HG02610 (cell line): ENCODE data around the gene ATG7.
A peak's percentile ranks its signal among the peaks of the same experiment; 100 is the strongest.

ENCODE experiments used
- ATAC-seq: cut with Tn5 transposase; IDR thresholded peaks from one replicate; pipeline ENCODE4 v1.9.1; 2021; ENCODE audit warnings: mild to moderate bottlenecking, moderate library complexity; ENCODE audit not compliant: unreplicated experiment

Gene ATG7, protein sequence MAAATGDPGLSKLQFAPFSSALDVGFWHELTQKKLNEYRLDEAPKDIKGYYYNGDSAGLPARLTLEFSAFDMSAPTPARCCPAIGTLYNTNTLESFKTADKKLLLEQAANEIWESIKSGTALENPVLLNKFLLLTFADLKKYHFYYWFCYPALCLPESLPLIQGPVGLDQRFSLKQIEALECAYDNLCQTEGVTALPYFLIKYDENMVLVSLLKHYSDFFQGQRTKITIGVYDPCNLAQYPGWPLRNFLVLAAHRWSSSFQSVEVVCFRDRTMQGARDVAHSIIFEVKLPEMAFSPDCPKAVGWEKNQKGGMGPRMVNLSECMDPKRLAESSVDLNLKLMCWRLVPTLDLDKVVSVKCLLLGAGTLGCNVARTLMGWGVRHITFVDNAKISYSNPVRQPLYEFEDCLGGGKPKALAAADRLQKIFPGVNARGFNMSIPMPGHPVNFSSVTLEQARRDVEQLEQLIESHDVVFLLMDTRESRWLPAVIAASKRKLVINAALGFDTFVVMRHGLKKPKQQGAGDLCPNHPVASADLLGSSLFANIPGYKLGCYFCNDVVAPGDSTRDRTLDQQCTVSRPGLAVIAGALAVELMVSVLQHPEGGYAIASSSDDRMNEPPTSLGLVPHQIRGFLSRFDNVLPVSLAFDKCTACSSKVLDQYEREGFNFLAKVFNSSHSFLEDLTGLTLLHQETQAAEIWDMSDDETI

DNA sequence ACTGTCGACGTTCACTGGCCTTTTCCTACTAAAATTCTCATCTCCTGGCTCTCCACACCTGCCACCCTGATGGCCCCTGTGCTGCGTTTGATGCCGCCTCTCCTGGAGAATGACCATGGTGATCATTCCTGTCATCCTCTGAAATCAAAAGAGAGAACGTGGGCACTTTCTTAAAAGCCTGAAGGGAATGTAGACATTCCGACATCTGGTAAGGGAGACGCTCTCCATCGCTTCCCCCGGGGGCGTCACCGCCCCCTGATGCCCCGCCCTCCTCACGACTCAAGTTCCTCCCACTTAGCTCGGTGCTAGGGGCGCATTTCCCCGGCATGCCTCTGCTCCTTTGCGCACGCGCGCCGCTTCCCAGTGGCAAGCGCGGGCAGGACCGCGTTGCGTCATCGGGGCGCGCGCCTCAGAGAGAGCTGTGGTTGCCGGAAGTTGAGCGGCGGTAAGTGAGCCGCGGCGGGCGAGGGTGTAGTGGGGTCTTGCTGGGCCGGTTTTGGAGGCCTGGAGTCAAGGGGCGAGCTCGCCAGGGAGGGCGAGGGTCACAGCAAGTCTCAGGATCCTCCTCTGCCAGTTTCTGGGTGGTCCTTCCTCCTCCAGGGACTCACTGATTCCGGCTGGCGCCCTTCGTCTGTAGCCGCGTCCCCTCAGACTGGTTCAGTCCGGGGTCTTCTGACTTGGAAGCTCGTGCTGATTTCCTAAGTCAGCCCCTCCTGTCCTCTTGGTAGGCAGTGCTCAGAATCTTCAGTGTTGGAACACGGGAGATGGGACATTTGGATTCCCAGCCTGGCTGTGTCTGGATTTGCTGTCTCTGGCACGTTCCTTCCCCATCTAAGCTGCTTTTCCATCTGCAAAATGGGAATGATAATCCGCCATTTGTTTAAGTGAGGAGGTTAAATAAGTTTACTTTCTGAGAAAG, at the start of gene ATG7:
Gene ATG7 (plus strand): TSS at position 412 of the 919 bp plus-strand sequence. CDS start 26,299 bp downstream, outside the sequence.
- ATAC-seq: peak; percentile 98

DNA sequence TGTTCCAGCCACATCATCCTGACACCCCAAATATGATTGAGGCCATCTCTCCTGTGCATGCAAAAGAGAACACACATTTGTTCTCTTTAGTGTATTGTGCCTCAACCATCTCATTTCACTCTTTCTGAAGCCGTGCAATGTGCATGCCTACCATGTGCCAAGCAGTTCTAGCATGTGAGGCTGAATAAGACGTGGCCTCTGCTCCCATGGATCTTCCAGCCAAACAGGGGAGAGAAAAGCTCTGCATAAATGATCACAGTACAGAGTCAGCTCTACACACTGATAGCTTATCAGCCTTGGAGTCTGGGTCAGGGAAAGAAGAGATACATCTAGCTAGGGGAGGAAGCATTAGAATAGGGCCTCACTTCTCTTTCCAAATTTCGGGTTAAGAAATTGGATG, 48.2 kb upstream of the ATG7 start:
- ATAC-seq: no peak

DNA sequence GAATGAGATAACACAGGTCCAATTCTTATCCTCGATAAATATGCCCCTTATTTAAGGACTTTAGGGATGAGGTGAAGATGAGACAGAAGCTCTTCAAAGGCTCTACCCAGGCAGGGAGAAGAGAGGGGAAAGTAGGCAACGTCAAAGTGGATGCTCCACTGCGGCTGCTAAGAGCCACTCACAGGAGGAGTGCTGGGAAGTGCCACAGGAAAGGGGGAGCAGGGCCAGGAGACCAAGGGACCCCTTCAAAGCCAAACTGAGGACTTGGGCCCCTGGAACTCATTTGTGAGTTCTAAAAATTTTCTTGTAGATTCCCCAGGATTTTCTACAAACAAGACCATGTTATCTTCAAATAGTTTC, 47.3 kb upstream of the ATG7 start:
- ATAC-seq: no peak

DNA sequence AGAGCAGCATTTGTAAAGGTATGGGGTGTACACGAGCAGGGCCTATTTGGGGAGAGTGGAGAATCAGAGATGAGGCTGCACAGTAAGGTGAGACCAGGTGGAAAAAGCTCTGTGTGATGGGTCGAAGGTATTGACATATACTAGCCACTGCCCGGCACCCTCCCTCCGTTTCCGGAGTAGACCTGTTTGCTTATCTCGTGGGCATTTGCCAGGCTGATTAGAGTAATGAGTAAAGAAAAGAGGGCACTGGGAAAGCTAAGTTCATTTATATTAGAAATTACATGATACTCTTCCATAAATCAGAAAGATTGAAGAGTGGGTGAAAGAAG, 46.2 kb upstream of the ATG7 start:
- ATAC-seq: no peak

DNA sequence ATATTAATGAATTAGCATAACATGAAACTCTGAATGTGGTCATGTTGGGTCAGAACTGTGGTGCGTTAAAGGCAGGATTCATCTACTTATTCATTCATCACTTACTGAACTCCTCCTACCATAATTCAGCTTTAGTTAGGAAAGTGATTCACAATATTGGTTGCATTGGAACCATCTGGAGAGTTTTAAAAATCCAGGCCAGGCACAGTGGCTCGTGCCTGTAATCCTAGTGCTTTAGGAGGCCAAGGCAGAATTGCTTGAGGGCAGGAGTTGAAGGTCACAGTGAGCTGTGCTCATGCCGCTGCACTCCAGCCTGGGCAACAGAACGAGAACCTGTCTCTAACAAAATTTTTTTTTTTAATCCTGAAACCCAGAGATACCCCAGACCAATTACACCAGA, 44.2 kb upstream of the ATG7 start:
- ATAC-seq: no peak

DNA sequence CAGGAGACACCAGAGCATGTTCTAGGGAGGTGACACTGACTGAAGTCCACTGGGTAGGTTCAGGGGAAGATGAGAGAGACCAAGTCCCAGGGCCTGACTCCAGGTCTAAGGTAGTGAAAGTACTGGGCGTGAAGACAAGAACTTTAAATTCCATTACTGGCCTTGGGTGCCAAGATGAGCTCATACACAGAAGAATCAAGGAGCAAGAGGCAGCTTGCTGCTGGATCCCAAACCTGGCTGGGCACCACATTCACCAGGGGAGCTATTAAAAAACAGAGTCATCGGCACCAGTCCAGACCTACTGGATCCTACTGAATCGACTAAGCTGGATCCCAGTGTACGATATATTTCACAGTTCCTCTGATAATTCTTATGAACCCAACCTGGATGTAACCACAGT, 42.1 kb upstream of the ATG7 start:
- ATAC-seq: no peak

DNA sequence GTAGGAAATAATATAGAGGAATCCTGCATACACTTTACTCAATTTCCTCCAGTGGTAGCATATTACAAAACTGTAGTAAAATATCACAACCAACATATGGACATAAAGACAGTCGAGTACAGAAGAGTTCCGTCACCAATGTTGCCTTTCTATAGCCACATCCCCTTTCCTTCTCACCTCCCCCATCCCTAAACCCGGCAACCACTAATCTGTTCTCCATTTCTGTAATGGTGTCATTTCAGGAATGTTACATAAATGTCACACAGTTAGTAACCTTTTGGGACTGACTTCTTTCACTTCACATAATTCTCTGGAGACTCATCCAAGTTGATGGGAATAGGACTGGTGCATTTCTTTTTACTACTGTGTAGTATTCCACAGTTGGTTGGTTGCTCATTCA, 41.4 kb upstream of the ATG7 start:
- ATAC-seq: no peak

DNA sequence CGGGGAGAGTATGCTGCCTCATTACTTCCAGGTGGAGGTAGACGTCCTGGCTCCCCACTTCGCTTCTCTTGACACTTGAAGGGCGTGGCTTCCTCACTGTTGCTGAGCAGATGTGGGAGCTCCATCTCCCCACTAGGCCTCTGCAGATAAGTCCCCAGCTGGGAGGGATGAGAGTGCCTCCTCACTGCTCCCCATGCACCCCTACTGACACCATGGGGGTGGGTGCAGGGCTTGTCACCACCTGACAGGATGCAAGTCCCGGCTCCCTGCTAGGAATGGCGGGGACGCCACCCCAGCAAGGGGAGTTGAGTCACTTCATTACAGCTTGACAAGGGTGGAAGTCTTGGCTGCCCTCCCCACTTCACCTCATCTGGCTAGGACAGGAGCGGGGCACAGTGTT, 36.8 kb upstream of the ATG7 start:
- ATAC-seq: no peak

DNA sequence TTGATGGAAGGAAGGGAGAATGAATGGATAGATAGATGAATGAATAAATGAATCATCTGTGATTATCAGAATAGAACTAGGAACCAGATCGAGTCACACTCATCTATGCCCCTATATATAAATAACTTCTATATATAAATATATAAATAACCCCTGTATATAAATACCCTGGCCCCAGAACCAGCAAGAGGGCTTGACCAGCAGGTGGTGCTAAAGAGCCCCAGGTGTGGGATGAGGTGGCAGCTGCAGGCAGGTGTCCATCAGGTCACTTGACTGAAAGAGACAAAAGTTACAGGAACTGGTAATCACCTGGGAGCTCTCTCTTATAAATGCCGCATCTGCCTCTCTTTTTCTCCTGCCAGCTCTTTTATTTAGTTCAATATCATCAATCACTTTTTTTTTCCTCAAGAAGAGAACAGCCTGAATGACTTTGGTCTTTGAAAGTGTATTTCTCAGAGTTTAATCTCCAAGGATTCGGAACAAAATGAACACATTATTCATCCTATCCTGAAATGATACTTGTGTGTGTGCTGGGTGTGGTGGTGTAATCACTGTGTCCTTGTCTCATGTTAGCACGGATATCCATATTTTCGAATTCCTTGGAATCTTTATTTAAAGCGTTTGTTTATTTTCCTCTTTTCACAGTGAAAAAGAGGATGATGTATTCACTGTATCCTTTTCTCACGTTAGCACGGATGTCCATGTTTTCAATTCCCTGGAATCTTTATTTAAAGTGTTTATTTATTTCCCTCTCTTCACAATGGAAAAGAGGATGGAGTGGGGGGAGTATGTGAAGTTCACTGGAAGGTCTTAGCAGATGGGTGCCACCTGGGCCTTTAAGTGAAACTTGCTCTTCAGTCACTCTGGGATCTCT, 35.4 kb upstream of the ATG7 start:
- ATAC-seq: no peak

DNA sequence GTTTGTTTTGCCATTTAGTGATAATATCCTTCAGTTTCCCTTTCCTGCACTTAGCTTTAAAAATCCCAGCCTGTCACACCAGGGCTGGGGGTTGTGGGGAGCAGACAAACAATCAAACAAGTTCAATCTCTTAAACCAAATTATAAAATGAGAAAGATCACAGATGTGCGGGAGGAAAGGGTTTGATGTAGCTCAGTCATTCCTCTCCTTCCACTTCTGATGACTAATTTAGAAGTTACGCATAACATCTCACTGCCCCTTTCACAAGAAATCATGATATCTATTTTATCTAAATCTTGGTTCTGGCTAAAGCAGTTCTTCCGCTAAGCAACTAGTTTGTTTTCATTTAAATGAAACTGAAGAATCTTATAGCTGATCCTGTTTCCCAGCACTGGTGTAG, 34.1 kb upstream of the ATG7 start:
- ATAC-seq: no peak

DNA sequence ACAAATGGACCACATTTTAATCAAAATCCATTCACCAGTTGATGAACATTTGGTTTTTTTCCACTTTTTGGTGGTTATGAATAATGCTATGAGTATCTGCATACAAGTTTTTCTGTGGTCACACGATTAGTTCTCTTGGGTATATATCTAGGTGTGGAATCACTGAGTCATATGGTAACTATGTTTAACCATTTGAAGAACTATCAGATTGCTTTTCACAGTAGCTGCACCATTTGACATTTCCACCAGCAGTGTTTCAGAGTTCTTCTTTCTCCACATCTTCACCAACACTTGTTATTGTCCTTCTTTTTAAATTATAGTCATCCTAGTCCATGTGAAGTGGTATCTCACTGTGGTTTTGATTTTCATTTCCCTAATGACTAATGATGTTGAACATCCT, 33.3 kb upstream of the ATG7 start:
- ATAC-seq: no peak

DNA sequence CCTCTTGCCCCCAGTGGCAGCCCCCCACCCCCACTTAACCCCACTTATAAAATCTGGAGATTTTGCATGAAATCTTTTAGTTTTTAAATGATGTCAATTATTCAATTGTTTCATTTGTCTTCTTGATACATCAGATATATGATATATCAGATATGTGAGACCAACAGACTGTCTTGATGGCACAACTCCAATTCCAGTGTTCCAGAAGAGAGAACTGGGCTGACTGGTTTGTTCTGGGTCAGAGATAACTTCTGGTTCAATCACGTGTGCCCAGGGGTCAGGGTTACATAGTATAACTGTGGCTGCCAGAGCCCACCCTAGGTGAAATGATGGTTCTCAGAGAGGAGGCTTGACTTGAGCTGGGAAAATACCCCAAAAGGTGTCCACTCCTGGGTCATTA, 32.4 kb upstream of the ATG7 start:
- ATAC-seq: no peak

DNA sequence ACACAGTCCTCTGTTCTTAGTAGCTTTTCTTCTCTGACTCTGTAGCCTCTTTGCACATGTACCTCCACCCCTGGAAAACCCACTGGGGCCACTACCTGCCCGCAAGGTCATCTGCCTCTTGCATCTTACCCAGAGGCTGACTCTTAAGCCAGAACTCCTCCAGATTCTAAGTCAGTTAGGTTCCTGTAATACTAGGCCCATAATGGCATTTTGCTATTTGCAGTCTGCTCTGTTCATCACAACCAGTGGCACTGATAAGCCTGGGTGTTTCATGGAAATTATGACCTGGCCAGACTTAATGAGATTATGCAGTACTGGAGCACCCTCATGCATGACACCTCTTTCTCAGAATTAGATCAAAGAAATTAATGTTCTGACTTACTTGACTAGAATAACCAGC, 31.7 kb upstream of the ATG7 start:
- ATAC-seq: no peak

DNA sequence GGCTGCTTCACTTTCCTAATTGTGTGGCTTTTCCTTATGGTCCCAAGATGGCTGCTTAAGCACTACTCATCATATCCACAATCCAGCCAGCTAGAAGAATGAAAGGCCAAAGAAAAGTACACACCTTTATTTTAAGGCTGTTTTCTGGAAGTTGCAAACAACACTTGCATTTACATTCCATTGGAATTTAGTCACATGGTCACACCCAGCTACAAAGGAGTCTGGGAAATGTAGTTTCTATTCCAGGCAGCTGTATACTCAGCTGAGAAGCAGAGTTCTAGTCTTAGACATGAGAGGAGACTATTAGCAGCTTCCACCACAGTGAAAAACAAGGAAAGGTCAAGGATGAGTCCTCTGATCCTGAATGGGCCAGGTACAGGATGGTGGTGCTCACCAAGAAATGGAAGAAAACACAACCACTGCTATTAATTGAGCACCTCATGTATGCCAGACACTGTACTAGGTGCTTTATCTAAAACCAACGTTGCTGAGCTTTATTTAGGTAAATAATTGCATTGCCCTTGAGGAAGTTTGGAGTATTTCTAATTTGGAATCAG, 28.0 kb upstream of the ATG7 start:
- ATAC-seq: no peak

DNA sequence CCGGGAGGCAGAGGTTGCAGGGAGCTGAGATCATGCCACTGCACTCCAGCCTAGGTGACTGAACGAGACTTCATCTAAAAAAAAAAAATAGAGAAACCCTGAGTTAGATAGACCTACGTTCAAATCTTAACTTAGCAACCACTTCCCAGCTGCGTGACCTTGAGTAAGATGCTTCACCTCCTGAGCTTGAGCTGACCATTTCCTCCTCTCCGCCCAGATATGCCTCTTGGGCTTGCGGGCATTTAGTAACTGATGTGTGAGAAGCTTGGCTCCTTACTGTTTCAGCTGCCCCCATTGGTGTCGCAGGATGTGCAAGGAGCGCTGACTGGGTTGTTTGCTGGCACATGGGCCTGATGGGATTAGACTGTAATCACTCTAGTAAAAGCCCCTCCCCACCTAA, 26.9 kb upstream of the ATG7 start:
- no peak for ATAC-seq

DNA sequence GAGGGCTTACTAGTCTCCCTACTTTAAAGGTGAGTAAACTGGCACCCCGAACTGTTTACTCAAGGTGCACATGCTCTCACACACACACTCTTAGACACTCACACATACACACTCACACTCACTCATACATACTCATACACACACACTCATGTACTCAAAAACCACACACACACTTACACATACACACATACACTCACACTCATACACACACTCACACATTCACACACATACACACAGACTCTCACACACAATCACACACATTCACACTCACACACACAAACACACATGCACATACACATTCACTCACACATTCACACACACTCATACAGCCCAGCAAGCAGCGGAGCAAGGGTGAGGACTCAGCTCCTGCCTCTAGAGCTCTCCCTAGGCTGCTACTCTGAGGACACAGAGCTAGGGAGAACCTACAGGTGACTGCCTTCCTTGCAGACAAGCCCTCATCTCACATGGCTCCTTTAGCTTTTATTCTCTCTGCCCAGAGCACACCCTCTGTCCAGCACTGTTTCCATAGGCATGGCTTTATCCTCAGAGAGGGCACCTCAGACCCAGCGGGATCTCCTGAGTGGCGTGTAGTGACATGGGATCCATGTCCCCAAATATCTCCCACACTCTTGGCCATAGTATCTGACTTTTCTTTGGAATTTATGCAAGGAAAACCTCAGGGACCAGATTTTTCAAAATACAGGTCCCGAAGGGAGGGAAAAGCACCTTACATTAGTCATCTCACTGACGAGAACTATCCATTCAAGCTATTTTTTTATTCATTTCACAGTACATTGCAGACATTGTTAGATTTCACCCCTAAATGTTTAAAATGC, 26.2 kb upstream of the ATG7 start:
- ATAC-seq: no peak

DNA sequence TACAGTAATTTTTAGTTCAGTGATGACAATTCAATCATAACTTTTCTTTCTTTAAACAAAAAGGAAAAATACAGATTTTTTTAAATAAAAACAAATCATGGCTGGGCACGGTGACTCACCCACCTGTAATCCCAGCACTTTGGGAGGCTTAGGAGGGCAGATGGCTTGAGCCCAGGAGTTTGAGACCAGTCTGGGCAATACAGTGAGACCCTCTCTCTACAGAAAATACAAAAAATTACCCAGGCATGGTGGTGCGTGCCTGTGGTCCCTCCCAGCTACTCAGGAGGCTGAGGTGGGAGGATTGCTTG, 25.6 kb upstream of the ATG7 start:
- ATAC-seq: no peak

DNA sequence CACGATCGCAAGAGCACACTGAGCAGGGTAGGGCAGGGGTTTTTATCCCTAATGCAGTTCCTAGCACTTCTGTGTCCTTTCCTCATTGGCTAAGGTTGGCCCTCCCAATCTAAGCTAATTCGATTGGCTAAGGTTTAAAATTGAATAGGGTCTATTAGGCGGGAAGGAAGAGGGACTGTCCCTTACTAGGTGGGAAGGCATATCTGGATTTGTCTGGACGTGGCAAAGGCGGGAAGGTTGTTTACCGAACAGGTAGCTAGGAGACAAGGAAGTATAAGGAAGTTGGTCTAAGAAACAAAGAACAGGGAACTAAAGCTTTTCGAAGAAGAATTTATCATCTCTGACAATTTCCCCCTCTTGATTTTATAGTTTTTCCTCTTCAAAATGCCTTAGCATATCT, 24.8 kb upstream of the ATG7 start:
- ATAC-seq: no peak

DNA sequence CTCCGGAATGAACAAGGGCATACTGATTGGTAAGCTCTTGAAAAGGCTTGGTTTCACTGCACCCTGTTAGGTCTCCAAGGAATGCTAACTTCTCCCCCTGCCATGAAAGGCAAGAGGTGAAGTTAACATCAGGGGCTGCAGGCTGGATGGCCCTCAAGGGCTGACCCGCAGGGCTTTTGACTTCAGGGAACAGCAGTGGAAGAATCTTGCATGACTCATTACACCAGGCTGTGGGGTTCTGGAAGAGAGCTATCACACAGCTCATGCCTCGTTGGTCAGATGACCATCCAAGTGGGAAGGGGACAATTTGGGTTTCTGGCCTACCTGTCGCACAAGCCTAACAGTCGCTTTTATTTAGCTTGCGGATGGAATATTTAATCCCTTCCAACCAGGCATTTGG, 23.6 kb upstream of the ATG7 start:
- ATAC-seq: no peak
